Activated naive CD4-positive, alpha-beta T cell treated with anti-CD3 and anti-CD28 coated beads, Interleukin-2, amount 10 ng/mL, durations not matched to agents 7 days and 5 days (primary cell): ENCODE data around the gene CFAP91.

Experiments
- CTCF ChIA-PET: fragments of 350-600 bp; sonication (Branson Sonifier 250); formaldehyde crosslinking; loops from one replicate; lab custom pipeline; 2021; ENCODE audit warnings: antibody characterized with exemption; lab: Charles Lee
- DNase-seq: peaks from one replicate; pipeline ENCODE4 v3.0.0-alpha.2; 2020
- H3K27ac Mint-ChIP-seq: one replicate; pipeline ENCODE4 v1.8.0; 2021; ENCODE audit warnings: mild to moderate bottlenecking, moderate library complexity, mixed read lengths
- H3K27me3 Mint-ChIP-seq: one replicate; pipeline ENCODE4 v1.8.0; 2021; ENCODE audit warnings: mild to moderate bottlenecking, mixed read lengths
- H3K36me3 Mint-ChIP-seq: one replicate; pipeline ENCODE4 v1.8.0; 2021; ENCODE audit warnings: mixed read lengths
- H3K4me1 Mint-ChIP-seq: one replicate; pipeline ENCODE4 v1.8.0; 2021; ENCODE audit warnings: mixed read lengths
- H3K4me3 Mint-ChIP-seq: one replicate; pipeline ENCODE4 v1.8.0; 2021; ENCODE audit warnings: mild to moderate bottlenecking, moderate library complexity, mixed read lengths
- H3K9me3 Mint-ChIP-seq: one replicate; pipeline ENCODE4 v1.8.0; 2021; ENCODE audit warnings: mixed read lengths

Gene CFAP91

DNA sequence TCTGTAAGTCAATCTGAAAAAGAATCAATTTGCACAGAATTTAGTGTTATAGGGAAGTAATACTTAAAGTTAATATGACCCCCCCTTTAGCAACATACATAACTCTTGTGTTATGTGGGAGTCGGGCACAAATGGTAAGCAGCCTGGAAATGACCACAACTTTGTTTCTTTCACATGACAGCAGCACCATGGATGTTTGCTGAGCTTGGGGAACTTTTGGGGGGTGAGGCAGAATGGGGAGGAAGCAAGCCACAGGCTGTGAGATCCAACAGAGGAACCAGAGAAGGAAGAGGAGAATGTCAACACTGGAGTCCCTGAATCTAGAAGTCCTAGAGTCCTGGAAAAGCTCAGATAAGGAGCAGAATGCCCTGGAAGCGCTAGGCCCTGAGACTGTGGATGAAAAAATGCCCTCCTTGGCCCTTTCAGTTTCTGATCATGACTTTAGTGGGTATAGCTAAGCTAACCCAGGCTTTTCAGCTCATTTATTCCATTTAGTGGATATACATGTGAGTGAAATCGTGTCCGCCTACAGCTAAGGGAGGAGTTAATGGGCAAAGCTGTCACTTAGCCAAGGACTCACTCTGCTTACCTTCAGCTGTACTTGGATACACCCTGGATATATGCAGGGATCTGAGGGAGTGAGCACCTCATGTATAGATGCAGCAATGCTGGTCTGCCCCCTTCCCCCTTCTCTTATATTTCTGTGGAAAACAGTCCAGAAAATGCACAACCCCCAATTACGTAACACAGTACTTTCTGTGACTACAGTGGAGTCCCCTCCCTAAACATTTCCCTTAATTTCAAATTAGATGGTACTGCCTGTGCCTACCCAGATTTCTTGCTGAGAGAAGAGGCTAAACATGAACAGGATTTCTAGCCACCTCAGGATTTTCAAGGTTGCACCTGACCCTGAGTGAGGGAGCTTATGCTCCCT is 39.1 kb downstream of the CFAP91 start:
- Mint-ChIP-seq H3K4me1 (no peaks in the 10 kb centered on the region), H3K27me3 (peaks cover 22% of the 10 kb centered on the region), H3K36me3 (no peaks in the 10 kb centered on the region), H3K4me3 (no peak overlapping the region), H3K27ac (no peak overlapping the region), H3K9me3 (no peaks in the 10 kb centered on the region)
- DNase-seq = no peak
- CTCF ChIA-PET = interaction anchor here (1.4 kb wide), 1 partner anchor 22 kb away, joined by 4 read pairs; no protein-coding TSS in a partner anchor

DNA sequence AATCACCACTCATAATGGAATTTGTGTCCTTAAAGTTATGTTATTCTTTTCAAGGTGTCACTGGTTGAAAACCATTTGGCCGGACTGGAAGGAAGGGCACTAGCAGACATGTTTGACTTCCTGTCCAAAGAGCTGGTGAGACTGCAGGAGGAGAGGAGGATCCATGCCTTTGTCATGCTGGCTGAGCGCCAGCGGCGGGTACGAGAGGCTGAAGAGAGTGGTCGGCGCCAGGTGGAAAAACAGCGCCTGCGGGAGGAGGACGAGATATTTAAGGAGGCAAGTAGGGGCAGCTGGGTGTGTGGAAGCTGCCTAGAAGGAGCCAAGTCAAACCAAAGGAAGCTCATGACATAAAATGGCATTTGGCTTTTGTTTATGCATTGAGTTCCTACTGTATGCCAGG is 41.1 kb downstream of the CFAP91 start:
- Mint-ChIP-seq H3K27ac (no peak overlapping the region), H3K27me3 (peaks cover 24% of the 10 kb centered on the region), H3K4me3 (no peak overlapping the region), H3K4me1 (no peaks in the 10 kb centered on the region), H3K9me3 (no peaks in the 10 kb centered on the region), H3K36me3 (no peaks in the 10 kb centered on the region)
- no peak for DNase-seq
- CTCF ChIA-PET = no interaction called here

DNA sequence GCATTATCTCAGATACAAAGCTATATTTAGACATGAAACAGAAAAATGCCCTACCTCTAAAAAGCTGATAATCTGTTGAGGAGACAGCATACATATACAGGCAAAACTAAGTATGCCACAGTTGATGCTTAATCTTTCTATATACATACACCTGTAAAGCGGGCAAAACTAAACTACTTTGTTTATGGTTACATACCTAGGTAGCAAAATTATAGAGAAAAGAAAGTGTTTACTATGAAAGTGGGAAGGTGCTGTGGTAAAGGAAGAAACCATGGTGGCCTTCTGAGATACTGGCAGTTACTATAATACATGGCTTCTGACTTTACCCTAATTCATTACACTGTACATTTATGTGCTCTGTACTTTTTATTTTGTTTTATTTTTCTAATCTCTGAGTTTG is 43.1 kb downstream of the CFAP91 start:
- Mint-ChIP-seq H3K27ac (no peak overlapping the region), H3K9me3 (no peaks in the 10 kb centered on the region), H3K36me3 (no peaks in the 10 kb centered on the region), H3K27me3 (peaks cover 25% of the 10 kb centered on the region), H3K4me1 (no peaks in the 10 kb centered on the region), H3K4me3 (no peak overlapping the region)
- CTCF ChIA-PET = no interaction called here
- DNase-seq = no peak

DNA sequence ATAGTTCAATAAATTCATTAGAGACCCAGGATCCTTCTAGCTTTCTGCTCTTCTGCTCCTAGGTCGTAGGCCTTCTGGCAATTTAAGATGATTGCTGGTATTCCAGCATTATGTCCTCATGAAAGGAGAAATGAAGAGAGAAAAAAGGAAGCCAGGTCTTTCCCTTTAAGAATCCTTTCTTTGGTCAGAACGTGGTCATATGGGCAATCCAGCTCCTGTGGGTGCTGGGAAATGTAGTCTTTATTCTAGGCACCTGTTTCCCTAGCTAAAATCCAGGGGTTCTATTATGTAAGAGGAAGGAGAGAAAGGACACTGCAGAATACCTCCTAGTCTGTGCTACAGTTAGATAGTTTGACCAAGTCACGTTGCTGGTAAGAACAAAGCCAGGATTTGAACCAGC is 43.6 kb downstream of the CFAP91 start:
- Mint-ChIP-seq H3K4me1 (no peaks in the 10 kb centered on the region), H3K4me3 (no peak overlapping the region), H3K27me3 (peaks cover 25% of the 10 kb centered on the region), H3K9me3 (no peaks in the 10 kb centered on the region), H3K36me3 (no peaks in the 10 kb centered on the region), H3K27ac (no peak overlapping the region)
- DNase-seq = no peak
- CTCF ChIA-PET = no interaction called here

DNA sequence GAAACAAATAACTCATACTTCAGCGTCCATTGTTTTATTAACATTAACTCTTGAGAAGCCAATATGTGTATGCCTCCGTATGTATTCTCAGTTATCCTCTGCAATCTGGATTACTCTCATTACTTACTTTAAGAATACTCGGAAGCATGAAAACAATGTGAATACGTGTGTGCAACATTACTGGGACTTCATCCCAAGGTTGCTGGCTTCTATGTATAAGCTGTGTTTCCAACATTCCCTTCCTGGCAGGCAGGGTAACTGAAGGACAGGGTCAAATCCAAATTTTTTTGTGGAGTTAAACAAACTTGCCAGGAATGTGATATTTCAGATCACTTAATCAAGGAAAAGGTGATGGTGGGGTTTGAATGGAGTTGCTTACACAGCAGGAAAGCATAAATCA is 44.5 kb downstream of the CFAP91 start:
- no peak for DNase-seq
- Mint-ChIP-seq H3K36me3 (no peaks in the 10 kb centered on the region), H3K4me3 (no peak overlapping the region), H3K27me3 (peaks cover 20% of the 10 kb centered on the region), H3K27ac (no peak overlapping the region), H3K9me3 (no peaks in the 10 kb centered on the region), H3K4me1 (no peaks in the 10 kb centered on the region)
- CTCF ChIA-PET = no interaction called here

DNA sequence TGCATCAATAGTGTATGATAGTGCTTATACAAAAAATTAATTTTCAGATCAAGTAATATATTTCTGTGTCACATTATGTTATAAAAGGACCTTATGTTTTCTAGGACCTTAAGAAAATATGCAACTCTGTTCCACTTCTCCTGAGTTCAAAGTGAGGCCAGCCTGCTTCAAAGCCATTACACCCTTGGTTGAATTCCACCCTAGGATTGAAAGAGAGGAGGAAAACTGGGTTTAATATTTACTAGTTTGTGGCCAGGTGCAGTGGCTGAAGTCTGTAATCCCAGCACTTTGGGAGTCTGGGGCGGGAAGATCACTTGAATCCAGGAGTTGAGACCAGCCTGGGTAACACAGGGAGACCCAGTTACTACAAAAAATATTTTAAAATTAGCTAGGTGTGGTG is 46.2 kb downstream of the CFAP91 start:
- Mint-ChIP-seq H3K9me3 (no peaks in the 10 kb centered on the region), H3K27me3 (peaks cover 17% of the 10 kb centered on the region), H3K27ac (no peak overlapping the region), H3K4me3 (no peak overlapping the region), H3K36me3 (no peaks in the 10 kb centered on the region), H3K4me1 (no peaks in the 10 kb centered on the region)
- CTCF ChIA-PET = no interaction called here
- no peak for DNase-seq

DNA sequence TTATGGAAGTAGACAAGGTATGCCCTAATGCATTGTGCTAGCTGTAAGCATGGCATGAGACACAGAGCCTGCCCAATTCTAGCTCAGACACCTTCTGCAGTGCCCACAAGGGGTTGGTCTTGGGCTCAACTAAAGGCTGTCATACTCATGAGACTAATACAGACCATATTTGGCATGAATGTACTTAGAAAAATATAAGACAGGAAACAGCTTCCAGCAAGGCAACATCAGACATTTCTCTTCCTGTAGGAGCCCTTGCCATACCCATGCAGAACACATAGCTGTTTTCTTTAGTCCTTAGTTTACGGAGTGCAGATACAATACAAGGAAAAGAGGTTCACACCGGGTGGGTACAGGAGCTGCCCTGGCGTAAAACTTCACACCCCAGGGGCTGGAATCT is 48.6 kb downstream of the CFAP91 start:
- no peaks in the 10 kb centered on the region for H3K36me3 Mint-ChIP-seq
- H3K9me3 Mint-ChIP-seq = no peaks in the 10 kb centered on the region
- no peaks in the 10 kb centered on the region for H3K4me1 Mint-ChIP-seq
- CTCF ChIA-PET = no interaction called here
- peaks cover 28% of the 10 kb centered on the region for H3K27me3 Mint-ChIP-seq
- no peak for DNase-seq
- no peak overlapping the region for H3K4me3 Mint-ChIP-seq
- H3K27ac Mint-ChIP-seq = no peak overlapping the region
